SU-DHL-6 (cell line): ENCODE results near the gene MARCHF11.

Experiments used
- EZH2phosphoT487 ChIP-seq: fragments of 200-600 bp; sonication (generic), shearing (Covaris generic); conservative IDR thresholded peaks from 2 replicates; pipeline ENCODE4 v1.6.1; 2018; ENCODE audit warnings: mild to moderate bottlenecking, antibody characterized with exemption, low read length, moderate library complexity, mixed read lengths
- TF ChIP-seq, protein P1 (sequence below): fragments of 200-600 bp; sonication (generic); IDR thresholded peaks from one replicate; pipeline ENCODE4 v1.5.1; 2017; ENCODE audit warnings: antibody characterized with exemption, mild to moderate bottlenecking, low read length, moderate library complexity; ENCODE audit not compliant: insufficient read depth, poor library complexity, severe bottlenecking

DNA sequence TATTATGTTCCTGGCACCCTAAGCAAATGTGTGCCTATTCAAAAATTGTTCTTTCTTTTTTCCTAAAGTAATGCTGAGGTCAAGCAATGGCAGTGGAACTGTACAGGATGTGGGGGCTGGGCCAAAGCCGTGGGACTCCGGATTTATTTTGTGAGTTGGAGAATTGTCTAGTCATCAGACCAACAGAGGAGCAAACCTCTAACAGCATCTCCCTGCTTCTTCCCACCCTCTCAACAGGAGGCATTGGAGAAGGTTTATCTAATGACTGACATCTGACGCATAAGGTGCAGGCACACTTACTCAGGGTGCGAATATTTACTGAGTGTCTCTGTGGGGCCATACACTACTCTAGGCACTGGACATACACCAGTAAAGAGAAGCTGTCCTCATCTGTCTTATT is 38.6 kb downstream of the MARCHF11 start:
- TF ChIP-seq, protein P1, sequence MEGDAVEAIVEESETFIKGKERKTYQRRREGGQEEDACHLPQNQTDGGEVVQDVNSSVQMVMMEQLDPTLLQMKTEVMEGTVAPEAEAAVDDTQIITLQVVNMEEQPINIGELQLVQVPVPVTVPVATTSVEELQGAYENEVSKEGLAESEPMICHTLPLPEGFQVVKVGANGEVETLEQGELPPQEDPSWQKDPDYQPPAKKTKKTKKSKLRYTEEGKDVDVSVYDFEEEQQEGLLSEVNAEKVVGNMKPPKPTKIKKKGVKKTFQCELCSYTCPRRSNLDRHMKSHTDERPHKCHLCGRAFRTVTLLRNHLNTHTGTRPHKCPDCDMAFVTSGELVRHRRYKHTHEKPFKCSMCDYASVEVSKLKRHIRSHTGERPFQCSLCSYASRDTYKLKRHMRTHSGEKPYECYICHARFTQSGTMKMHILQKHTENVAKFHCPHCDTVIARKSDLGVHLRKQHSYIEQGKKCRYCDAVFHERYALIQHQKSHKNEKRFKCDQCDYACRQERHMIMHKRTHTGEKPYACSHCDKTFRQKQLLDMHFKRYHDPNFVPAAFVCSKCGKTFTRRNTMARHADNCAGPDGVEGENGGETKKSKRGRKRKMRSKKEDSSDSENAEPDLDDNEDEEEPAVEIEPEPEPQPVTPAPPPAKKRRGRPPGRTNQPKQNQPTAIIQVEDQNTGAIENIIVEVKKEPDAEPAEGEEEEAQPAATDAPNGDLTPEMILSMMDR: no peak
- TF ChIP-seq EZH2phosphoT487: no peak
